A673 (cell line): ENCODE results near the gene PGAP1. TPM values are rescaled to one million over a fixed set of nuclear protein-coding genes. Genes with fewer than 3 reads are reported as not detected.

Experiments
- BruUV-seq: library from RNA; stranded (reverse); fragments of 400-500 nt; replicated peaks from 2 replicates; lab custom pipeline; 2021; lab: Mats Ljungman, UMichigan
- CTCF ChIA-PET: fragments of 300-600 bp; sonication (Branson Sonifier 250); formaldehyde crosslinking; loops from one replicate; lab custom pipeline; 2022; ENCODE audit warnings: antibody characterized with exemption; lab: Charles Lee
- POLR2A ChIA-PET: fragments of 300-600 bp; sonication (Branson Sonifier 250); formaldehyde crosslinking; loops from one replicate; lab custom pipeline; 2022; ENCODE audit warnings: antibody characterized with exemption; ENCODE audit not compliant: low non-redundant PET; lab: Charles Lee
- DNase-seq: peaks from one replicate; pipeline ENCODE4 v3.0.0-alpha.2; 2015; ENCODE audit warnings: low spot score
- H3K27ac ChIP-seq: fragments of 200-600 bp; sonication (generic); 2 replicates; pipeline ENCODE4 v1.5.1; 2016; ENCODE audit warnings: mixed run types, low read depth, mild to moderate bottlenecking, mixed read lengths, antibody characterized with exemption, low read length; ENCODE audit not compliant: poor library complexity, severe bottlenecking
- H3K27me3 ChIP-seq: fragments of 200-600 bp; sonication (generic); replicated peaks from 2 replicates; pipeline ENCODE4 v1.6.1; 2017; ENCODE audit warnings: mixed run types, low read depth, mild to moderate bottlenecking, mixed read lengths, antibody characterized with exemption, low read length; ENCODE audit not compliant: insufficient read depth, poor library complexity
- H3K36me3 ChIP-seq: fragments of 200-600 bp; sonication (generic); 2 replicates; pipeline ENCODE4 v1.6.1; 2016; ENCODE audit warnings: mixed run types, mild to moderate bottlenecking, mixed read lengths, antibody characterized with exemption, low read length; ENCODE audit not compliant: insufficient read depth, poor library complexity, severe bottlenecking
- H3K4me1 ChIP-seq: fragments of 200-600 bp; sonication (generic); 2 replicates; pipeline ENCODE4 v1.6.1; 2017; ENCODE audit warnings: mixed run types, mild to moderate bottlenecking, mixed read lengths, antibody characterized with exemption, low read length; ENCODE audit not compliant: insufficient read depth, poor library complexity, severe bottlenecking
- H3K4me3 ChIP-seq: fragments of 200-600 bp; sonication (generic); 2 replicates; pipeline ENCODE4 v1.5.1; 2016; ENCODE audit warnings: low read depth, mixed run types, mild to moderate bottlenecking, mixed read lengths, low read length; ENCODE audit not compliant: poor library complexity, severe bottlenecking
- H3K9me3 ChIP-seq: fragments of 200-600 bp; sonication (generic); 2 replicates; pipeline ENCODE4 v1.6.1; 2016; ENCODE audit warnings: mixed run types, low read depth, mild to moderate bottlenecking, mixed read lengths, antibody characterized with exemption, low read length; ENCODE audit not compliant: poor library complexity, severe bottlenecking
- CTCF ChIP-seq: fragments of 300-800, 200-600 bp; sonication (generic); conservative IDR thresholded peaks from 2 replicates; pipeline ENCODE4 v1.5.1; 2017; ENCODE audit warnings: low read depth, mild to moderate bottlenecking, antibody characterized with exemption, low read length, moderate library complexity, mixed read lengths
- EZH2 ChIP-seq: fragments of 200-600 bp; sonication (generic); IDR thresholded peaks from 2 replicates; pipeline ENCODE4 v1.6.1; 2017; ENCODE audit warnings: borderline replicate concordance, low read depth, mild to moderate bottlenecking, mixed read lengths, antibody characterized with exemption, low read length; ENCODE audit not compliant: poor library complexity, severe bottlenecking
- intact Hi-C: fragments of 100-400 bp; cut with micrococcal nuclease; formaldehyde crosslinking; loops from one replicate; pipeline ENCODE4 v1.10.0; 2022; ENCODE audit not compliant: unreplicated experiment
- total RNA-seq: library from RNA; stranded (reverse); gene quantifications from 2 replicates; pipeline ENCODE4 v1.2.3, GENCODE V29; 2021

PGAP1 gene
- total RNA-seq, 1 experiment from 2014 or later: 40.4 TPM

DNA sequence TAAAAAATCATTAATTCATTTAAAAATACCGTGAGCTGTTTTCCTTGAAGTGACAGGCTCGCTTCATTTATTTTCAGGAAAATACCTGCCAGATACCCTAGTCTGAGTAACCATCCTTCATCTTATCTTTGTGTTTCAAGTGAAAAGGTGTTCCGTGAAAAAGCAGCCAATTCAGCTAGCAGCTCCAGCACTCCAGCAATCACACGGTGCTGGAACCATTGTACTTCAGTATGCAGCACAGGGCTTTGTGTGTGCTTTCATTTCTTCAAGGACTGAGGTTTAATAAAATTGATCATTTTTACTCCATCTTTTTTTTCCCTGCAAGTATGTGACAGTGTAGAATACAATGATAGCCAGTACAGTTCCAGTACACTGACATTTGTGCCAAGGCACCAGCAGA lies 39.1 kb upstream of the PGAP1 start:
- intact Hi-C loops: no loop called here
- BruUV-seq: no TSS peak
- POLR2A ChIA-PET: no interaction called here

DNA sequence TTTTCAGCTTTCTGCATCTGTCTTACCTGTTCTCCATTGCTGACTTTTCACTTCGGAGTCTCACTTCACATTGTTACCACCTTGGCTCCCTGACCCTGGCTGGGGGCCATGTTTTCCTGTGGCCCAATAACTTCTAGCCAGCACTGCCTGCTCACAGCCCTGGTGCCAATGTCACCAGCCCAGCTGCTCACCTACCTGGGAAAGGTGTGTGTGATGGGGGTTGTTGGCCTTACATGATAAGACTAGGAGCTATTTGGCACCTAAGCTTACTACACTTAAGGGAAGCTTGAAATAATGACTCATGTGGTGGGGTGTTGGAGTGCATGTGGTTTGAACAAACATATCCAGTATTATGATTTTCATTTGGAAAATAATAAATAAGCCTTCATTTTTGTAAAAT lies 37.5 kb upstream of the PGAP1 start:
- intact Hi-C loops: no loop called here
- DNase-seq: no peak
- no peaks in the 10 kb centered on the region for H3K27me3 ChIP-seq
- CTCF ChIA-PET: no interaction called here
- POLR2A ChIA-PET: no interaction called here
- H3K27ac ChIP-seq: no peak overlapping the region
- peaks cover 4% of the 10 kb centered on the region for H3K9me3 ChIP-seq
- BruUV-seq: no TSS peak
- no peaks in the 10 kb centered on the region for H3K36me3 ChIP-seq
- TF ChIP-seq CTCF (no peak), EZH2 (no peak)
- H3K4me1 ChIP-seq: peaks cover 18% of the 10 kb centered on the region
- H3K4me3 ChIP-seq: no peak overlapping the region

More for the DNA sequence above, 39.1 kb upstream of the PGAP1 start:
- Histone ChIP-seq H3K36me3 (no peaks in the 10 kb centered on the region), H3K4me1 (peaks cover 18% of the 10 kb centered on the region), H3K27me3 (no peaks in the 10 kb centered on the region), H3K27ac (no peak overlapping the region), H3K9me3 (no peaks in the 10 kb centered on the region), H3K4me3 (no peak overlapping the region)
- DNase-seq: no peak
- TF ChIP-seq EZH2 (no peak), CTCF (no peak)
- CTCF ChIA-PET: no interaction called here

DNA sequence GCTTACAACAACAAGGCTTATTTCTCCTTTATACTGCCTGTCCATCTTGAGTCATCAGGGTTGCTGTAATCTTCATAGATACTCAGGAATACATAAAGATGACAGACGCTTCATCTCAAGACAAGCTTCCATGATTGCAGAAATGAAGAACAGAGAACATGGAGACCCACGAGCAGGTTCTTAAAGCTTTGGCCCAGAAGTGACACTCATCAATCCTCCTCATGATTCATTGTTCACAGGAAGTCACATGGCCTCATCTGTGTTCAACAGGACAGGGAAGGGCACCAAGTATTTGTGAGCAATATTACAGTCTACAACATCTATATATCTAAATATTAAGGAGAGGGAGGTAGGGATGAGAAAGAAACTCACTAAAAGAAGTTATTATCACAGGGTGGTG lies 36.5 kb upstream of the PGAP1 start:
- CTCF ChIA-PET: no interaction called here
- DNase-seq: no peak
- BruUV-seq: no TSS peak
- Histone ChIP-seq H3K27ac (no peak overlapping the region), H3K27me3 (no peaks in the 10 kb centered on the region), H3K36me3 (no peaks in the 10 kb centered on the region), H3K4me3 (no peak overlapping the region), H3K9me3 (peaks cover 8% of the 10 kb centered on the region), H3K4me1 (peaks cover 19% of the 10 kb centered on the region)
- POLR2A ChIA-PET: no interaction called here
- TF ChIP-seq CTCF: no peak
- no peak for TF ChIP-seq EZH2
- intact Hi-C loops: no loop called here
